Ishikawa (cell line): Measurements from ENCODE around the gene EIF2AK3.

Experiments
- CEBPB ChIP-seq: IDR thresholded peaks from 2 replicates; pipeline ENCODE4 v1.6.1; 2012
- CREB1 ChIP-seq: IDR thresholded peaks from 2 replicates; pipeline ENCODE4 v1.6.1; 2012; ENCODE audit warnings: low read depth
- EGR1 ChIP-seq: IDR thresholded peaks from 2 replicates; pipeline ENCODE4 v1.6.1; 2012
- EP300 ChIP-seq: IDR thresholded peaks from 2 replicates; pipeline ENCODE4 v1.6.1; 2012; ENCODE audit warnings: borderline replicate concordance
- NFIC ChIP-seq: IDR thresholded peaks from 2 replicates; pipeline ENCODE4 v1.6.1; 2012
- RAD21 ChIP-seq: IDR thresholded peaks from 2 replicates; pipeline ENCODE4 v1.6.1; 2012; ENCODE audit warnings: low read depth
- TAF1 ChIP-seq: IDR thresholded peaks from 2 replicates; pipeline ENCODE4 v1.6.1; 2012; ENCODE audit warnings: low read depth, mild to moderate bottlenecking
- TCF12 ChIP-seq: IDR thresholded peaks from 2 replicates; pipeline ENCODE4 v1.6.1; 2012; ENCODE audit warnings: low read depth
- YY1 ChIP-seq: IDR thresholded peaks from 2 replicates; pipeline ENCODE4 v1.6.1; 2012; ENCODE audit warnings: low read depth
- ZBTB7A ChIP-seq: IDR thresholded peaks from 2 replicates; pipeline ENCODE4 v1.6.1; 2012; ENCODE audit warnings: low read depth
- TF ChIP-seq, protein P1 (sequence below): IDR thresholded peaks from 2 replicates; pipeline ENCODE4 v1.6.1; 2012
- TF ChIP-seq, protein P2 (sequence below): IDR thresholded peaks from 2 replicates; pipeline ENCODE4 v1.6.1; 2012; ENCODE audit warnings: low read depth, mild to moderate bottlenecking
- TF ChIP-seq, protein P3 (sequence below): IDR thresholded peaks from 2 replicates; pipeline ENCODE4 v1.6.1; 2012

DNA sequence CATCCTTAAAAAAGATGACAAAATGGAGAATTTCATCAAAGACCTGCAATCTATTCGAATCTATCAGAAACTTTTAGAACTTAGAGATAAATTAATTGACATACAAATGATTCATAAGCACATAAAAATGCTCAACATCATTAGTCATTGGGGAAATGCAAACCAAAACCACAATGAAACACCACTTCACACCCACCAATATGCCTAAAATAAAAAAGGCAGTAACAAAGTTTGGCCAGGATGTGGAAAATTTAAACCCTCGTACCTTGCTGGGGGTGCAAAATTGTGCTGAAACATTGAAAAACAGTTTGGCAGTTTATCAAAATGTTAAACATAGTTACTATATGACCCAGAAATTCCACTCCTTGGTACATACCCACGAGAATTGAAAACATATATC is 11.5 kb upstream of the EIF2AK3 start:
- TF ChIP-seq TAF1: no peak
- TF ChIP-seq RAD21: no peak
- TF ChIP-seq, protein P1, sequence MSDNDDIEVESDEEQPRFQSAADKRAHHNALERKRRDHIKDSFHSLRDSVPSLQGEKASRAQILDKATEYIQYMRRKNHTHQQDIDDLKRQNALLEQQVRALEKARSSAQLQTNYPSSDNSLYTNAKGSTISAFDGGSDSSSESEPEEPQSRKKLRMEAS: no peak
- TF ChIP-seq, protein P2, sequence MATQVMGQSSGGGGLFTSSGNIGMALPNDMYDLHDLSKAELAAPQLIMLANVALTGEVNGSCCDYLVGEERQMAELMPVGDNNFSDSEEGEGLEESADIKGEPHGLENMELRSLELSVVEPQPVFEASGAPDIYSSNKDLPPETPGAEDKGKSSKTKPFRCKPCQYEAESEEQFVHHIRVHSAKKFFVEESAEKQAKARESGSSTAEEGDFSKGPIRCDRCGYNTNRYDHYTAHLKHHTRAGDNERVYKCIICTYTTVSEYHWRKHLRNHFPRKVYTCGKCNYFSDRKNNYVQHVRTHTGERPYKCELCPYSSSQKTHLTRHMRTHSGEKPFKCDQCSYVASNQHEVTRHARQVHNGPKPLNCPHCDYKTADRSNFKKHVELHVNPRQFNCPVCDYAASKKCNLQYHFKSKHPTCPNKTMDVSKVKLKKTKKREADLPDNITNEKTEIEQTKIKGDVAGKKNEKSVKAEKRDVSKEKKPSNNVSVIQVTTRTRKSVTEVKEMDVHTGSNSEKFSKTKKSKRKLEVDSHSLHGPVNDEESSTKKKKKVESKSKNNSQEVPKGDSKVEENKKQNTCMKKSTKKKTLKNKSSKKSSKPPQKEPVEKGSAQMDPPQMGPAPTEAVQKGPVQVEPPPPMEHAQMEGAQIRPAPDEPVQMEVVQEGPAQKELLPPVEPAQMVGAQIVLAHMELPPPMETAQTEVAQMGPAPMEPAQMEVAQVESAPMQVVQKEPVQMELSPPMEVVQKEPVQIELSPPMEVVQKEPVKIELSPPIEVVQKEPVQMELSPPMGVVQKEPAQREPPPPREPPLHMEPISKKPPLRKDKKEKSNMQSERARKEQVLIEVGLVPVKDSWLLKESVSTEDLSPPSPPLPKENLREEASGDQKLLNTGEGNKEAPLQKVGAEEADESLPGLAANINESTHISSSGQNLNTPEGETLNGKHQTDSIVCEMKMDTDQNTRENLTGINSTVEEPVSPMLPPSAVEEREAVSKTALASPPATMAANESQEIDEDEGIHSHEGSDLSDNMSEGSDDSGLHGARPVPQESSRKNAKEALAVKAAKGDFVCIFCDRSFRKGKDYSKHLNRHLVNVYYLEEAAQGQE: no peak
- no peak for TF ChIP-seq ZBTB7A
- TF ChIP-seq EP300: no peak
- TF ChIP-seq NFIC: no peak
- TF ChIP-seq CREB1: no peak
- no peak for TF ChIP-seq YY1
- no peak for TF ChIP-seq EGR1
- TF ChIP-seq, protein P3, sequence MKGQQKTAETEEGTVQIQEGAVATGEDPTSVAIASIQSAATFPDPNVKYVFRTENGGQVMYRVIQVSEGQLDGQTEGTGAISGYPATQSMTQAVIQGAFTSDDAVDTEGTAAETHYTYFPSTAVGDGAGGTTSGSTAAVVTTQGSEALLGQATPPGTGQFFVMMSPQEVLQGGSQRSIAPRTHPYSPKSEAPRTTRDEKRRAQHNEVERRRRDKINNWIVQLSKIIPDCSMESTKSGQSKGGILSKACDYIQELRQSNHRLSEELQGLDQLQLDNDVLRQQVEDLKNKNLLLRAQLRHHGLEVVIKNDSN: no peak
- TF ChIP-seq CEBPB: no peak
- TF ChIP-seq TCF12: no peak
